AG08395 (cell line): ENCODE data around the gene C11orf87.

Experiments
- DNase-seq: peaks from one replicate; pipeline ENCODE4 v3.0.0; 2012; ENCODE audit warnings: mixed read lengths, low spot score

Gene C11orf87

DNA sequence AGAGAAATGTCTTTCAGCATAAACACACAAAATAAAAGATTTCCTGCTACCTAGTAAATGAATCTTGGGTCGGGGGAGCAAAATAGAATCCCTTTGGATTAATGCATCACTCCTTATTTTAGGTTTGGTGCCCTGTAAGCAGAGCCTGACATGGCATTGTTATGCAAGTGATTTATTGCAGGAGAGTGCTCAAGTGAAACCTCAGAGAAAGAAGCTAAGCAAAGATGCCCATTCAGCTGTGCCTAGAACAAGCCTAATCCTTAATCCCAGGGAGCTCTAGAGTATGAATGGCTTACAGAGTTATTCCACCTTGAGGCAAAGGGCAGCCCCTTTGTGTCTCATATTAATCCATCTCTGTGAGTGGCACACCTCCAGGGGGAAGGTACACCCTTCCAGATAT, 21.1 kb downstream of the C11orf87 start:
- no peak for DNase-seq

- no peak for DNase-seq
Observed at GRCh38 chr11:109454857-109455256, 32.9 kb downstream of the C11orf87 start.
